Keratinocyte (primary cell): ENCODE results near the gene CLIP2.

ENCODE experiments used
- EZH2 ChIP-seq: IDR thresholded peaks from one replicate; pipeline ENCODE4 v1.6.1; 2012; ENCODE audit warnings: inconsistent platforms, mild to moderate bottlenecking, low read length, moderate library complexity
- TF ChIP-seq, protein P1 (sequence below), 3 experiments: IDR thresholded peaks in 1 of 3; conservative IDR thresholded peaks in 1 of 3; optimal IDR thresholded peaks in 1 of 3; 2 replicates in 2 of 3; 3 replicates in 1 of 3; pipeline versions ENCODE3 to v1.5.1; 2011; ENCODE audit warnings: low read length in 3 of 3, mild to moderate bottlenecking in 3 of 3, moderate library complexity in 2 of 3, control low read depth in 1 of 3, inconsistent platforms in 1 of 3; ENCODE audit not compliant: insufficient read depth in 2 of 3; ENCODE audit errors: extremely low read depth in 1 of 3

DNA sequence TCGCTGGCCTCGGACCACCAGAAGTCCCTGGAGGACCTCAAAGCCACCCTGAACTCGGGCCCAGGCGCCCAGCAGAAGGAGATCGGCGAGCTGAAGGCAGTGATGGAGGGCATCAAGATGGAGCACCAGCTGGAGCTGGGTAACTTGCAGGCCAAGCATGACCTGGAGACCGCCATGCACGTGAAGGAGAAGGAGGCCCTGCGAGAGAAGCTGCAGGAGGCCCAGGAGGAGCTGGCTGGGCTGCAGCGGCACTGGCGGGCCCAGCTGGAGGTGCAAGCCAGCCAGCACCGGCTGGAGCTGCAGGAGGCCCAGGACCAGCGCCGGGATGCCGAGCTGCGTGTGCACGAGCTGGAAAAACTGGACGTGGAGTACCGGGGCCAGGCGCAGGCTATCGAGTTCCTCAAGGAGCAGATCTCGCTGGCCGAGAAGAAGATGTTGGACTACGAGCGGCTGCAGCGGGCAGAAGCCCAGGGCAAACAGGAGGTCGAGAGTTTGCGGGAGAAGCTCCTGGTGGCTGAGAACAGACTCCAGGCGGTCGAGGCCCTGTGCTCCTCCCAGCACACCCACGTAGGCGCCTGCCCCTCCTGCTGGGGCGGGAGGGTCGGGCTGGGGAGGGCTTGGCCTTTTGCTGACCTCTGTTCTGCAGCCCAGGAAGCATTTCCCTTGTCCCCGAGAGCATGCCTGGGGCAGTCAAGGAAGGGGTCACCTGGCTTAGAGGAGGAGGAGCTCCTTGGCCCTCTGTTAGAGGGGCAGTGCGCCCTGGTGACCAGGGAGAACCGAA lies 87.2 kb downstream of the CLIP2 start:
- TF ChIP-seq, protein P1, sequence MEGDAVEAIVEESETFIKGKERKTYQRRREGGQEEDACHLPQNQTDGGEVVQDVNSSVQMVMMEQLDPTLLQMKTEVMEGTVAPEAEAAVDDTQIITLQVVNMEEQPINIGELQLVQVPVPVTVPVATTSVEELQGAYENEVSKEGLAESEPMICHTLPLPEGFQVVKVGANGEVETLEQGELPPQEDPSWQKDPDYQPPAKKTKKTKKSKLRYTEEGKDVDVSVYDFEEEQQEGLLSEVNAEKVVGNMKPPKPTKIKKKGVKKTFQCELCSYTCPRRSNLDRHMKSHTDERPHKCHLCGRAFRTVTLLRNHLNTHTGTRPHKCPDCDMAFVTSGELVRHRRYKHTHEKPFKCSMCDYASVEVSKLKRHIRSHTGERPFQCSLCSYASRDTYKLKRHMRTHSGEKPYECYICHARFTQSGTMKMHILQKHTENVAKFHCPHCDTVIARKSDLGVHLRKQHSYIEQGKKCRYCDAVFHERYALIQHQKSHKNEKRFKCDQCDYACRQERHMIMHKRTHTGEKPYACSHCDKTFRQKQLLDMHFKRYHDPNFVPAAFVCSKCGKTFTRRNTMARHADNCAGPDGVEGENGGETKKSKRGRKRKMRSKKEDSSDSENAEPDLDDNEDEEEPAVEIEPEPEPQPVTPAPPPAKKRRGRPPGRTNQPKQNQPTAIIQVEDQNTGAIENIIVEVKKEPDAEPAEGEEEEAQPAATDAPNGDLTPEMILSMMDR (optimal IDR thresholded peaks at IDR 0.05 in 1 of 3, IDR thresholded peaks at IDR 0.05 in 1 of 3, conservative IDR thresholded peaks at IDR 0.05 in 1 of 3; ENCODE audit: extremely low read depth in 1 of 3, insufficient read depth in 2 of 3, low read length in 3 of 3) = no peak
- no peak for TF ChIP-seq EZH2
